Putamen (tissue), 1 donor: ENCODE data around the gene RNF19B.
"Not testable (repeated sequence)": the region's sequence is repeated elsewhere in the genome, so short reads cannot be mapped to it uniquely, and the experiment has no call there.

Source experiments
- DNase-seq: peaks from one replicate; pipeline ENCODE4 v3.0.0-alpha.2; 2016; ENCODE audit warnings: low spot score

The RNF19B gene

DNA sequence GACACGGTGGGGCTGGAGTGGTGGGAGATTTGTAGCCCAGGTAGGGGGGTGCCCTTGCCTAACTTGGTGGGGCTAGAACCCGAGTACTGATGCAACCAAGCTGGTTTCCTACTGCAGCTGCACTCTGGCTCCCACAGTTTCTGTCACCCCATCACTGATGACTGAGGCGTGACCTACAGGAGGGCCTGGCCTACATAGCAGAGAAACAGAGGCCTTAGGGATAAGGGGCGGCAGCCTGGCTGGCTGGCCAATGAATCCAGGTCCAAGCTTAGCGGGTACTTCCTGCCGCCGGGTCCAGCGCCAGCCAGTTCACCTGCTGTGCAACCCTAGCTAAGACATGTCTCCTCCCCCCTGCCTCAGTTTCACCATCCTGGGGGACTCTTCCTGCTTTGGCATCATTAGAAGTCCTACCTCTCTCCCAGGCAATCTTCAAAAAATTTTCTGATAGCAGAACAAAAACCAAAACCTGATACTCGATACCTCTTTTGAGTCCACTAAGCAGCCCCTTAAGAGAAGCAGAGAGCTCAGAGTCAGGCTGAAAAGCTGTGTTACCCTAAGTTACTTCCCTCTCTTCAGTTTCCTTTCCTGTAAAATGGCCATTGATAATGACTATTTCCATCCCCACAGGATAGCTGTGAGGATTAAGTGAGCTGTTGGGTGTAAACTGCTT lies 27.3 kb upstream of the RNF19B start:
- no peak for DNase-seq

DNA sequence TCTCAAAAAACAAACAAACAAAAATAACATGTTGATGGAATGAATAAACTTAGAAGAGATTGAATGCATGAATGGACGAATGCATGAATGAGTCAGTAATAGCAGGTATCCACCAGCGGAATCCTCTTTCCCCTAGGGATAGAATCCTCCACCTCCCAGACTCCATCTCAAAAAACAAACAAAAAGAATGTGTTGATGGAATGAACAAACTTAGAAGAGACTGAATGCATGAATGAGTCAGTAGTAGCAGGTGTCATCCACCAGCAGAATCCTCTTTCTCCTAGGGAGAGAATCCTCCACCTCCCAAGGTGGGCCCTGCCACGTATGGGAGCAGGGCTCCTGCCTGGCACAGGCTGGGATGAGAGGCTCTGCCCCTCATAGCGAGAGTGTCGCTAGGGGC lies 26.8 kb upstream of the RNF19B start:
- DNase-seq, result no peak

DNA sequence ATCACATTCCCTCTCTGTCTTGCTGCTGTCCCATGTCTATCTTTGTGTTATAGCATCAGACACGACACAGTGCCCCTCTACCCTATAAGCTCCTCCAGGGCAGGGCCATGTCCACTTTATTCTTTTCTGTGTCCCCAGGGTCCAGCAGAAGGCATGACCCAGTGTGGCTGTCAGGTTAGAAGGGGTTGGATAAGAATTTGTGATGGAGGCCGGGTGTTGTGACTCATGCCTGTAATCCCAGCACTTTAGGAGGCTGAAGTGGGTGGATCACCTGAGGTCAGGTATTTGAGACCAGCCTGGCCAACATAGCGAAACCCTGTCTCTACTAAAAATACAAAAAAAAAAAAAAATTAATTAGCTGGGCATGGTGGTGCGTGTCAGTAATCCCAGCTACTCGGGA lies 26.3 kb upstream of the RNF19B start:
- DNase-seq, result no peak

DNA sequence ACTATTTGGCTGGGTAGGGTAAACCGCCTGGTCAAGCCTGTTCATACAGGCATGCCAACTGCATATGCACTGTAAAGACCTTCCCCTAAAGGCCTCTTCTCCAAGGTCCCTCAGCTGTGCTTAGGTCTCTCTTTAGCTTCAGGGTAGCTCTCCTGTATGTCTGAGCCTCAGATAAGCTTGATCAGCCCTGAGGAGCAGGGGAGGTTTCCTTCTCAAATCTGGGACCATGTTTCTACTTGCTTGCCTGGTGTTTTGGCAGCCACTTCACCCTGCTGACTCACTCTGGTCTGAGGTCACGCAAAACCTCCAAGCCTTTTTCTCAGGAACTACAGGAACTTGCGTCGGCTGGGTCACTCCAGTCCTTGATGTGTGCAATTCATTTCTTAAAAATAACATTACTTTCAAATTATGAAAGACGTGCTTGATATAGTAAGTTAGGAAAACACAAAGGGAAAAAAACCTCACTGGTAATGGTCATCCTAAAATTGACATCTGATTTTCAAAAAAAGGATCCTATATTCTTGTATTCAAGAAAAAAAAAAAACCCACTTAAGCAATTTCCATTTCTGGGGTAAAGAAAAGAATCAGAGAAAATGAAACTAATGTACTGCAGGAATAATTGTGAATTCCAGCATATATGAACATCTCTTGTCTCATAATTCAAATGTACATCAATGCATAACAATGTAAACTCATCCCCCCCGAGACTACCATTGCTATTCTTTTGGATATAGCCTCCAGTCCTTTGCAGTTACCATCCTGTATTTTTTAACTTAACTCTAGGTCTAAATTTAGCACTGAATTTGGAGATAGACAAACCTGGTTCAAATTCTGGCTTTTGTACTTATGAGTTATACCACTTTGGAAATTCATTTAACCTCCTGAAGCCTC lies 24.8 kb upstream of the RNF19B start:
- DNase-seq, result no peak

DNA sequence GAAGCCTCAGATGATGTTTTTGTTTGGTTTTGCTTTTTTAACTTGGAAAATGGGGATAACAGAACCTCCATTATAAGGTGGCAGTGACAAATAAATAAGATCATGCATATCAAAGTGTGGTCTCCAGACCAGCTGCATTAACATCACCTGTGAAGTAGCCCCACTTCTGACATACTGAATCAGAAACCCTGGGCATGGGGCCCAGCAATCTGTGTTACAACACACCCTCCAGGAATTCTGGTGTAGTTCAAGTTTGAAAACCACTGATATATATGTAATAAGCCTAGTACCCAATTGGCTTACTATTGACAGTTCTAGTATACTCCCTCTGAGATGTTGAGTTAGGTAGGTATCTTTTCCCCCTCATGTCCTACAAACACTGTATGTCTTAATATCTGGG lies 24.1 kb upstream of the RNF19B start:
- DNase-seq, result no peak

DNA sequence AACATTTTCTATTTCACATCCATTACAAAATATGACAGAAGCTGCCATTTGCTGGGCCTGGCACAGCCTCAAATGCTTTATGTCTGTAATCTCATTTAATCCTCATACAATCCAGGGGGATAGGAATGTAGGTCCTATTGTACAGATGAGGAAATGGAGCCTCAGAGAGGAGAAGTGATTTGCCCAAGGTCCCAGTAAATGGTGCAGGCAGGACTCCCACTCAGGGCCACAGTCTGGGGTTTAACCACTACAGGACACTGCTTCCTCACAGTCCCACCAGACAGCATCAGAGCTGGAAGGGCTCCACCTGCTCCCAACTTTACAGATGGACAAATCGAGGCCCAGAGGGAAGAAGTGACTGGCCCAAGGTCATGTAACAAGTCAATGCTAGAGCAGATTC lies 20.6 kb upstream of the RNF19B start:
- no peak for DNase-seq

DNA sequence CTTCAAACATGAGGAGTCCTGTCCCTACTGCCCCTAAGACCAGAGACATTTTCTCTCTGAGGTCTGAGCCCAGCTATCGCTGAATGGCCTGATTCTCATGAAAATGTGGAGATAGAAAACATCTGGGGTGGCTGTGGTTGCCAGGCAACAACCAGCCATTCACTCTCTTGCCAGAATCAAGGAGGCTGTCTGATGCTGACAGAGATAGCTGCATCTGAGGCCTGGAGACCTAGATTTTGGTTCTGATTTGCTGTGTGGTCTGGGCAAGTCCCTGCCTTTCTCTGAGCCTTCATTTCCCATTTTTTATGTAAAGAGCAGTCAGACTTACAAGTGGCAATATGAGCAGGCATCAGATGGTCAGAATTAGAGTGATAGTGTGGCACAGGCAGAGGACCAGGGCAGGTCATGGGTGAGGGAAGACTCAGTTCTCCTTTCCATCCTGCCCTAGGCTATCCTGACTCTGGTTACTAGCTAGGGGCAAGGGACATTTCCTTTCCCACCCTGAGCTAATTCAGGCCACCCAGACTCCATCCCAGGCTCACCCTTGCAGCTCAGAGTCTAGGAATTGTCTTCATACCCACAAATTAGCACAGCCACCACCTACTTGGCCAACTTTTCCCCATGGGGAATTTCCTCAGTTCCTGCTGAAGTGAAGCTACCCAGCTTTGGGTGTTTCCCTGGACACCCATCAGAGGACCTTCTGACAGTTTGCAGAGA lies 20.0 kb upstream of the RNF19B start:
- peak; percentile 52 for DNase-seq

DNA sequence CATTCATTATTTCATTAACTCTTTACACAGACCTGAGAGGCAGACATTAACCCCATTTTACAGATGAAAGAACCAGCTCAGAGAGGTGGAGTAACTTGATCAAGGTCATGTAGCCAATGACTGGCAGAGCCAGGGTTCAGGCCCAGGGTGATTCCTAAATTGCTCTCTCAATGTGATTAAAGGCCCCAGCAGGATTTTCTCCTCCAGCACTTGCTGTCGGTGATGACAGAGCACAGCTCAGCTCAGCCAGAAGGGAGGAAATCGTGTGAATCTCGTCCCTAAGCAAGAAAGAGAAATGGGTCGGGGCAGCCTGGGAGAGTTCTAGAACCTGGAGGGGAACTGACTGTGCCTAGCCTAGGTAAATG lies 19.5 kb upstream of the RNF19B start:
- DNase-seq, result no peak

DNA sequence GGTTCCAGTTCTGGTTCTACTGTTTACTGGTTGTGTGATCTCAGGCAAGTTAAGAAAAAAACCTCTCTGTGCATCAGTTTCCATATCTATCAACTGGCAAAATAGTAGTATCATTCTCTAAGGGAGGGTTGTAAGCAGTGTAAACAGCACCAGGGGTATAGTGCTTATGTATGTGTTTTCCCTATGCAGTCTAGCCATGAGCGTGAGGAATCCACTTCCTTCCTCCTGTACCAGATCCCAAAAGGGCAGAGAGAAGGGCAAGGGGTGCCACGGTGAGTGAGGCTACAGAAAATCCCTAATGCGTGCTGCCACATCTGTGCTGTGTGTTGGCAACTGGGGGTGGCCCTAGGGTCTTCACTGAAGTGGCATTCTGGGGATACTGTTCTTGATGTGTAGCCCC lies 18.4 kb upstream of the RNF19B start:
- no peak for DNase-seq

DNA sequence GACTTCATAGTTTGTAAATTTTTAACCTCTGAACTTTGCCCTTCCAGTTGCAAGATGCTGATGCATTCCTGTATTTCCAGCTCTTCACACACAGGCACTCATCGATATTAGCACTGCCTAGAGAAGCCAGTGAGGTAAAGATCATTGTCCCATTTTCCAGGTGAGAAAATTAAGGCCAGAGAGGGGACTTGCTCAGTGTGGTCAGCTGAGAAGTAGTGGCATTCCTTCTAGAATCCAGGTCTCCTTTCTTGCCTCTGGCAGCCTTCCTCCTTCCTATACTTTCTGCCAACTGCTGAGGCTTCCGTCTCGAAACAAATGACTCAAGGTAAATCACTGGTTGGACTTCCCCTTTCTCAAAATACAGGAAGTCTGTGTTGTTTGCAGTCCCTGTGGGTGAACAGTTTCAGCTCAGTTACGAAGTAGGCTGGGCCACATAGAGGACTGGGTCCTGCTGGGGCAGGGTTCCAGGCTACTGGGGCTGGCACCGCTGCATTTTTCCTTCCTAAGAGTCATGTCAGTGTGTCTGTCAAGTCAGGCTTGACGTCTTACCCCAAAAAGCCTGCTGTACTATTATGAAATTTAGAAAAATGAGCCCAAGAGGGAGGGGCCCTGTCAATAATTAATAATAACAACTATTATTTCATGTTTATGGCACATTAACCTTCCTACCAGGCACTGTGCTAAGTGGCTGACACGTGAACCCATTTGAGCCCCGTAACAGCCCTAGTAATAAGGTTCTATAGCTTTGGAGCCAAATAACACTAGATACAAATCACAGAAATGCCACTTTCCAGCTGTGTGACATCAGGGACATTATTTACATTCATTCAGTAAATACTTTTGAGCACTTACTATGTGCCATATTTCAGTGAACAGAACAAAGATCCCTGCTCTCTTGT lies 16.6 kb upstream of the RNF19B start:
- DNase-seq, result peak; percentile 52

DNA sequence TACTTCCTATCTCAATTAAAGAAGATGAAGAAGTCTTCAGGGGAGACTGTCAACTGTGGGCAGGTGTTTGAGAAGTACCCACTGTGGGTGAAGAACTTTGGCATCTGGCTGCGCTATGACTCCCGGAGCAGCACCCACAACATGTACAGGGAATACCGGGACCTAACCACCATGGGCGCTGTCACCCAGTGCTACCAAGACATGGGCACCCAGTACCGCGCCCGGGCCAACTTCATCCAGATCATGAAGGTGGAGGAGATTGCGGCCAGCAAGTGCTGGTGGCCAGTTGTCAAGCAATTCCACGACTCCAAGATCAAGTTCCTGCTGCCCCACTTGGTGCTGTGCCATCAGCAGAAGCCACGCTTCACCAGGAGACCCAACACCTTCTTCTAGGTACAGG lies 15.5 kb upstream of the RNF19B start:
- no peak for DNase-seq

DNA sequence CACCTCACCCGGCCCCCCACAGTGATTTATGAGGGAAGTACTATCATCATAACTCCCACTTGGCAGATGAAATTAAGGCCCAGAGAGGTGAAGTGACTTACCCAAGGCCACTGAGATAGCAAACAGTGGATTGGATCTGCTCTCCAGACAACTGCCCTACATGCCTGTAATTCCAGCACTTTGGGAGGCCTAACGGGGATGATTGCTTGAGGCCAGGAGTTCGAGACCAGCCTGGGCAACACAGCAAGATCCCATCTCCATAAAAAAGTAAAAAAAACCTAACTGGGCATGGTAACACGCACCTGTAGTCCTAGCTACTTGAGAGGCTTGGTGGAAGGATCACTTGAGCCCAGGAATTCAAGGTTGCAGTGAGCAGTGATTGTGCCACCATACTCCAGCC lies 14.2 kb upstream of the RNF19B start:
- DNase-seq, result no peak

DNA sequence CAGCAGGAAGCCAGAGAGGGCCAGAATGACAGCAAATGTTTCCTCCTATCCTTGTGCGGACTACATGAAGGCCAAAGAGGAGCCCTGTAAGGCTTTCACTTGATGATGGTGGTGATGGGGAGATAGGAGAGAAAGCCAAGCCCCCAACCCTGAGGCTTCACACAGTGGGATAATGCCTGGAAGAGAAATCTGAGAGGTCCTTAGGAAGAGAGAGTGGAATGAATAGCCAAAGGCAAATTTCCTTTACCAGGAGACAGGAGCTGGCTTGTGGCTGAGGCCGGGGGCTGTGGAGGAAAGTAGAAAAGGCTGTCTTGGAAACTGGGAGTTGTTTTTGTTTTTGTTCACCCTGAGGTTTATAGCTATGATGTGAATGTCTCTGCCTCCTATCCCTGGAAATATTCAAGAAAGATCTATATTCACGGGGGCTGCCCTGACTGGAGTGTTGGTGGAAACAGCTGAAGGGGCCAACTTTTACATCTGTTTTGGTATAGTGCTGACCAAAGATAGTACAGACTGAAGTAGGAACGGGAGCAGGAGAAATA lies 13.0 kb upstream of the RNF19B start:
- no peak for DNase-seq

DNA sequence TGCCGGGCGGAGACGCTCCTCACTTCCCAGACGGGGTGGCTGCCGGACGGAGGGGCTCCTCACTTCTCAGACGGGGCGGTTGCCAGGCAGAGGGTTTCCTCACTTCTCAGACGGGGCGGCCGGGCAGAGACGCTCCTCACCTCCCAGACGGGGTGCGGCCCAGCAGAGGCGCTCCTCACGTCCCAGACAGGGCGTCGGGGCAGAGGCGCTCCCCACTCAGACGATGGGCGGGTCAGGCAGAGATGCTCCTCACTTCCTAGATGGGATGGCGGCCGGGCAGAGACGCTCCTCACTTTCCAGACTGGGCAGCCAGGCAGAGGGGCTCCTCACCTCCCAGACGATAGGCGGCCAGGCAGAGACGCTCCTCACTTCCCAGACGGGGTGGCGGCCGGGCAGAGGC lies 10.4 kb upstream of the RNF19B start:
- not testable (repeated sequence) for DNase-seq

DNA sequence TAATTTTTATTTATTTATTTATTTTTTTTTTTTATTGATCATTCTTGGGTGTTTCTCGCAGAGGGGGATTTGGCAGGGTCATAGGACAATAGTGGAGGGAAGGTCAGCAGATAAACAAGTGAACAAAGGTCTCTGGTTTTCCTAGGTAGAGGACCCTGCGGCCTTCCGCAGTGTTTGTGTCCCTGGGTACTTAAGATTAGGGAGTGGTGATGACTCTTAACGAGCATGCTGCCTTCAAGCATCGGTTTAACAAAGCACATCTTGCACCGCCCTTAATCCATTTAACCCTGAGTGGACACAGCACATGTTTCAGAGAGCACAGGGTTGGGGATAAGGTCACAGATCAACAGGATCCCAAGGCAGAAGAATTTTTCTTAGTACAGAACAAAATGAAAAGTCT lies 8.8 kb upstream of the RNF19B start:
- not testable (repeated sequence) for DNase-seq

DNA sequence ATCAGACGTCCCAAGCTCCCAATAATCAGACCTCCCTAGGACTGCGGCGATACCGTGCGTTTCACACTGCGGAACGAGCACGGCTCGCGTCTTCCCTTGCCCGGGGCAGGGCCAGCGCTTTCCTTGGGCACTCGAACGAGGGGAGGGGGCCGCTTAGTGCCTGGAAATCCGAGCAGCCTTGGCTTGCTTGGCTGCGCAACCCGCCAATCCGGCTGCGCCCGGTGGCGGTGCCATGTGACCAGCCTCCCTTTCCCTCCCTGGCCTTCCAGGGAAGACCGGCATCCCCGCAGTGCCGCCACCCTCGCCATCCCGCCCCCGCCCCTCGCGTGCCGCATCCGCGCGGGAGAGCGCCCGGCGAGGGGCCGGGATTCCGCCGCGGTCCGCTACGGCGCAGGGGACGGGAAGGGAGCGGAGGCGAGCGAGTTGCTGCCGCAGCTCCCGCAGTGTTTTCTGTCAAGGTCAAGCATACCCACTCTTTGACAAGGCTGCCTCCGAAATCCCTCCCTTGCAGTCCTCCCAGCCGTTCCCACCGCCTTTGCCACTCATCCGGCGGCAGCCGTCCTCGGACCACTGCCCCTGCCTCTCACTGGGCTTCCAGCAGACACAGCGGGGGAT lies 8.3 kb upstream of the RNF19B start:
- DNase-seq, result peak; percentile 70

DNA sequence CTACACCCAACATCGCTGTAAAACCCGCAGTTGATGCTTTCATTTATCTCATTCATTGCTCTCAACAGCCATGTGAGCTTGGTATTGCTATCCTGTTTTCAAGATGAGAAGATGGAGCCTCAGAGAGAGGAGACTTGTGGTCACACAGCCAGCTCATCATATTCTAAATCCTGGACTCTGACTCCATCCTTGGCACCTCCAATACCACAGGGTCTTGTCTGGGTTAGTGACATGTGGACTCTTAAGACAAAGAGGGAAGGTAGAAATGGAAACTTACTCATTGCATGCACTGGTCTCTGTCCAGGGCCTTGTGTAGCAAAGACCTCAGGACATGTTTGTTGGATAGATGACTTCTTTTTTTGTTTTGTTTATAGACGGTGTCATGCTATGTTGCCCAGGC lies 7.0 kb upstream of the RNF19B start:
- DNase-seq, result no peak

DNA sequence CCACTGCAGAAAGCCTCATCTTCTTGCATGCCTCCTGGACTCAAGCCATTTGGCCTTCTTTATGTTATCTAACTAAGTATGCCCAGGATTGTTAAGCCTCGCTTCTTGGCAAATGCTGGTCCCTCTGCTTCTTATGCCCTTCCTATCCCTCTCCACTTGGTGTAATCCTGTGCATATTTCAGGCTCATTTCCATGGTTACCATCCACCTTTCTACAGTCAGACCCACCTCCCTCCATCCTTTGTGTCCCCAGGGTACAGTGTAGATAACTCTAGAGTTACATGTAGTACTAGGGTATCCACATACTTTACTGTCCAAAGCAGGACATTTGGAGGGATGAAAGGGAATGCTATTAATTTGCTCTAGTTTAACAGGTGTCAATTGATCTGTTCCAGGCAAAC lies 6.5 kb upstream of the RNF19B start:
- DNase-seq, result no peak

DNA sequence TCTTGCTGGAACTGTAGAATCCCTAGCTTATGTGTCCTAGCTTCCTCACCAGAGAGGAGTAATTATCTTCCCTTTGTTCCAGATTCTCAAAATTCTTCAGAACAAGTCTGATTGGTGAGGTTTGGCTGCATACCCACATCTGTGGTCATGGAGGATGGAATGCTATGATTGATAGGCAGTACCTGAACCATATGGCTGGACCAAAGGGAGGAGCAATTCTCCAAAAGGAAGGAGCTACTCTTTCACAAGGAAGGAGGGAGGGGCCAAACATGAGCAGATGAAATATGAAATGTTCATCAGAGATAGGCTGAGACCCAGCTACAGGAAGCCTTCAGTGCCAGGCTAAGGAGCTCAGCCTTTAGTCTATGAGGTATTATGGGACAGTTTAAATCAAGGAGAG lies 5.0 kb upstream of the RNF19B start:
- no peak for DNase-seq

DNA sequence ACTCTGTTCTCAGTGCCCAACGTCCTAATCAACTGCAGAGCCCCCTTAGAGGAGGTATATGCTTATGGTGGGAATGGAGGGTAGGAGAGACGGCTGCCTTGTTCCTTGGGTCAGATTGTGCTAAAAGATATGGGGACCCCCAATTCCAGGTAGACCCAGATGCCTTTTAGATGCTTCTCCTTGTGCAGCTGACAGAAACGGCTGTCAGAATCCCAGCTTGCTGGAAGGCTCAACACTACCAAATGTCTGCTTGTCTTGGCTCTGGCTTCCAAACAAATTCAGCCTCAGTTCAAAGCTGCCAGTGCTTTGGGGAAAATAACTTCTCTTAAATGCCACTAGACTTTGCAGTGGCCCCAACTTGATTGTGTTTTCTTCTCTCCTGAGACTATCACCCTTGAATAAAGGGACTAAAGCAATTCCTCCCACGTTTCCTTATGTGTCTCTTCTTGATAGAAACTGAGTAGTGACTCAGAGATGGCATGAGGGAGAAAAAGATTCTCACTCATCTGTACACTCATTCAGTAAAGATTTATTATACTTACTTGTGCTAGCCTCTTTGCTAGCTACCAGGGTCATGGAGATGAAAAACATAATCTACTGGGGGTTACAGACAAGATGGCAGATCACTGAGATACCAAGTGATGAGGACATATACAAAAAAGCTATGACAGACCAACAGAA lies 3.4 kb upstream of the RNF19B start:
- no peak for DNase-seq

DNA sequence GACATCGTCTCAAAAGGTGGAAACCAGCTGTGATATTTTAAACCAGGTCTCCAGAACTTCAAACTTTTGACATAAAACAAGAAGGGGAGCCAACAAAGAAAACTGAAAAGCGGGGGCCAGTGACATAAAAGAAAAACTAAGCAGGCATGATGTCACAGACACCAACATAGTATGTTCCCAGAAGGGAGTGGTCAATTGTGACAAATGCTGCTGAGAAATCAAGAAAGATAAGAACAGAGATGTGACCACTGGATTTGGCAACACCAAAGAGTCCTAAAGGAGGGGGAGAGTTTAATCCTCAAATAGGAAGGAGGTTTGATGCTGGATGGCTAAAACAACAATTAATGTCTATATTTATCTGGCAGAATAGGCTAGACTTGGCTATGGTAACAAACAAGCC lies 2.3 kb upstream of the RNF19B start:
- no peak for DNase-seq
